ENCODE measurements around the gene MAGI1.

The MAGI1 gene

GRCh38 chr3:65729973-65730372, 308.7 kb downstream of the MAGI1 start:
- no peak for DNase-seq (ENCODE audit: low read depth in 1 of 2, low spot score in 1 of 2)
- Histone ChIP-seq H3K4me3 (replicated peaks; ENCODE audit: insufficient read depth, low read length) (no peak overlapping the region), H3K27me3 (ENCODE audit: insufficient read depth, poor library complexity, severe bottlenecking) (no peaks in the 10 kb centered on the region), H3K27ac (replicated peaks) (no peak overlapping the region)
- TF ChIP-seq POLR2AphosphoS5 (IDR thresholded peaks at IDR 0.05; ENCODE audit: low read depth) (no peak), CTCF (IDR thresholded peaks at IDR 0.05; ENCODE audit: insufficient read depth, low read length) (no peak), SPI1 (IDR thresholded peaks at IDR 0.05; ENCODE audit: borderline replicate concordance, low read depth) (no peak), GABPA (IDR thresholded peaks at IDR 0.05; ENCODE audit: low read depth) (no peak), REST (IDR thresholded peaks at IDR 0.05; ENCODE audit: insufficient replicate concordance, low read depth) (no peak)

- no peak for TF ChIP-seq CTCF (IDR thresholded peaks at IDR 0.05; ENCODE audit: insufficient read depth, low read length)
- no peak for TF ChIP-seq REST (IDR thresholded peaks at IDR 0.05; ENCODE audit: insufficient replicate concordance, low read depth)
- TF ChIP-seq SPI1 (IDR thresholded peaks at IDR 0.05; ENCODE audit: borderline replicate concordance, low read depth), result no peak
- TF ChIP-seq GABPA (IDR thresholded peaks at IDR 0.05; ENCODE audit: low read depth), result no peak
- no peak for TF ChIP-seq POLR2AphosphoS5 (IDR thresholded peaks at IDR 0.05; ENCODE audit: low read depth)
- no peak for DNase-seq (ENCODE audit: low read depth in 1 of 2, low spot score in 1 of 2)
- Histone ChIP-seq H3K27ac (replicated peaks) (no peak overlapping the region), H3K4me3 (replicated peaks; ENCODE audit: insufficient read depth, low read length) (no peak overlapping the region), H3K27me3 (ENCODE audit: insufficient read depth, poor library complexity, severe bottlenecking) (no peaks in the 10 kb centered on the region)
Observed at GRCh38 chr3:65729555-65729954, 309.2 kb downstream of the MAGI1 start.

- DNase-seq (ENCODE audit: low read depth in 1 of 2, low spot score in 1 of 2), result no peak
- H3K27me3 ChIP-seq (ENCODE audit: insufficient read depth, poor library complexity, severe bottlenecking), result no peaks in the 10 kb centered on the region
- no peak overlapping the region for H3K27ac ChIP-seq (replicated peaks)
- H3K4me3 ChIP-seq (replicated peaks; ENCODE audit: insufficient read depth, low read length), result no peak overlapping the region
- no peak for TF ChIP-seq GABPA (IDR thresholded peaks at IDR 0.05; ENCODE audit: low read depth)
- no peak for TF ChIP-seq CTCF (IDR thresholded peaks at IDR 0.05; ENCODE audit: insufficient read depth, low read length)
- TF ChIP-seq SPI1 (IDR thresholded peaks at IDR 0.05; ENCODE audit: borderline replicate concordance, low read depth), result no peak
- TF ChIP-seq POLR2AphosphoS5 (IDR thresholded peaks at IDR 0.05; ENCODE audit: low read depth), result no peak
- no peak for TF ChIP-seq REST (IDR thresholded peaks at IDR 0.05; ENCODE audit: insufficient replicate concordance, low read depth)
Observed at GRCh38 chr3:65728138-65728537, 310.6 kb downstream of the MAGI1 start.

Measured in HL-60 (cell line).